RWPE2 (cell line): ENCODE measurements around the gene VWA3A.

Experiments
- ATAC-seq: fragments of 200-7000 bp; cut with Tn5 transposase; 3 replicates; pipeline ENCODE4 v1.9.1; 2021; ENCODE audit warnings: low read depth
- DNase-seq: peaks from one replicate; pipeline ENCODE4 v3.0.0-alpha.2; 2020; ENCODE audit warnings: low spot score
- H3K27ac ChIP-seq: fragments of 450-650 bp; 2 replicates; pipeline ENCODE4 v1.5.1; 2017; ENCODE audit warnings: mild to moderate bottlenecking; ENCODE audit not compliant: poor library complexity, severe bottlenecking
- H3K27me3 ChIP-seq: fragments of 250-450 bp; sonication (Bioruptor Pico); 2 replicates; pipeline ENCODE4 v1.5.1; 2021; ENCODE audit warnings: mild to moderate bottlenecking, moderate library complexity; ENCODE audit not compliant: insufficient read depth, poor library complexity, severe bottlenecking
- H3K36me3 ChIP-seq: fragments of 250-450 bp; sonication (Bioruptor Pico); 2 replicates; pipeline ENCODE4 v1.5.1; 2020; ENCODE audit warnings: low read depth, mild to moderate bottlenecking, moderate library complexity
- H3K4me1 ChIP-seq: fragments of 250-450 bp; sonication (Bioruptor Pico); 2 replicates; pipeline ENCODE4 v1.5.1; 2021; ENCODE audit warnings: mild to moderate bottlenecking, moderate library complexity; ENCODE audit not compliant: insufficient read depth, poor library complexity, severe bottlenecking
- H3K4me3 ChIP-seq: fragments of 250-450 bp; sonication (Bioruptor Pico); 2 replicates; pipeline ENCODE4 v1.5.1; 2021; ENCODE audit warnings: mild to moderate bottlenecking, moderate library complexity; ENCODE audit not compliant: severe bottlenecking
- H3K9me3 ChIP-seq: fragments of 250-450 bp; sonication (Bioruptor Pico); 2 replicates; pipeline ENCODE4 v1.5.1; 2021; ENCODE audit warnings: mild to moderate bottlenecking, moderate library complexity; ENCODE audit not compliant: severe bottlenecking
- TF ChIP-seq, protein P1 (sequence below): fragments of 450-650 bp; IDR thresholded peaks from one replicate; pipeline ENCODE4 v1.5.1; 2017; ENCODE audit warnings: mild to moderate bottlenecking, moderate library complexity; ENCODE audit not compliant: poor library complexity, severe bottlenecking

The VWA3A gene

GRCh38 chr16:22206013-22206841, 113.9 kb downstream of the VWA3A start, which contains the start of gene EEF2K:
Gene EEF2K, plus strand, starts transcription at chr16:22206278. Its CDS starts 19,452 bp downstream, at chr16:22225730.
- H3K27me3 ChIP-seq, result no peaks in the 10 kb centered on the region
- no peaks in the 10 kb centered on the region for H3K9me3 ChIP-seq
- TF ChIP-seq, protein P1, sequence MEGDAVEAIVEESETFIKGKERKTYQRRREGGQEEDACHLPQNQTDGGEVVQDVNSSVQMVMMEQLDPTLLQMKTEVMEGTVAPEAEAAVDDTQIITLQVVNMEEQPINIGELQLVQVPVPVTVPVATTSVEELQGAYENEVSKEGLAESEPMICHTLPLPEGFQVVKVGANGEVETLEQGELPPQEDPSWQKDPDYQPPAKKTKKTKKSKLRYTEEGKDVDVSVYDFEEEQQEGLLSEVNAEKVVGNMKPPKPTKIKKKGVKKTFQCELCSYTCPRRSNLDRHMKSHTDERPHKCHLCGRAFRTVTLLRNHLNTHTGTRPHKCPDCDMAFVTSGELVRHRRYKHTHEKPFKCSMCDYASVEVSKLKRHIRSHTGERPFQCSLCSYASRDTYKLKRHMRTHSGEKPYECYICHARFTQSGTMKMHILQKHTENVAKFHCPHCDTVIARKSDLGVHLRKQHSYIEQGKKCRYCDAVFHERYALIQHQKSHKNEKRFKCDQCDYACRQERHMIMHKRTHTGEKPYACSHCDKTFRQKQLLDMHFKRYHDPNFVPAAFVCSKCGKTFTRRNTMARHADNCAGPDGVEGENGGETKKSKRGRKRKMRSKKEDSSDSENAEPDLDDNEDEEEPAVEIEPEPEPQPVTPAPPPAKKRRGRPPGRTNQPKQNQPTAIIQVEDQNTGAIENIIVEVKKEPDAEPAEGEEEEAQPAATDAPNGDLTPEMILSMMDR, result peak; percentile 91
- ATAC-seq, result peak; percentile 90
- DNase-seq, result peak; percentile 94
- peak within 1 kb of the TSS; percentile 82 for H3K4me3 ChIP-seq
- no peaks in the 10 kb centered on the region for H3K4me1 ChIP-seq
- no peaks in the 10 kb centered on the region for H3K36me3 ChIP-seq
- peak within 1 kb of the TSS; percentile 70 for H3K27ac ChIP-seq
